AG04450 (cell line): ENCODE results near the gene METRN. TPM values are rescaled to one million over a fixed set of nuclear protein-coding genes. Genes with fewer than 3 reads are reported as not detected.
"Not testable (repeated sequence)": the region's sequence is repeated elsewhere in the genome, so short reads cannot be mapped to it uniquely, and the experiment has no call there.

Source experiments
- CTCF ChIA-PET: fragments of 300-600, 350-600 bp; formaldehyde crosslinking; extraction: SDS; loops from one replicate; lab custom pipeline; 2022; ENCODE audit warnings: antibody characterized with exemption, inconsistent platforms; lab: Charles Lee
- POLR2A ChIA-PET: fragments of 350-600 bp; formaldehyde crosslinking; extraction: SDS; loops from one replicate; lab custom pipeline; 2021; ENCODE audit warnings: antibody characterized with exemption, inconsistent platforms; lab: Yijun Ruan, JAX
- DNase-seq: peaks from one replicate; pipeline ENCODE4 v3.0.0-alpha.2; 2011; ENCODE audit warnings: low read depth, low spot score
- H3K27ac ChIP-seq: one replicate; pipeline ENCODE4 v1.5.1; 2012; ENCODE audit warnings: low read depth, low read length, control low read depth
- H3K27me3 ChIP-seq: one replicate; pipeline ENCODE4 v1.6.0; 2012; ENCODE audit warnings: low read length; ENCODE audit not compliant: control insufficient read depth, insufficient read depth
- H3K4me3 ChIP-seq: 2 replicates; pipeline ENCODE4 v1.5.1; 2011; ENCODE audit warnings: mild to moderate bottlenecking, low read depth, low read length, control low read depth
- H3K9me3 ChIP-seq: 2 replicates; pipeline ENCODE4 v1.5.1; 2012; ENCODE audit warnings: low read length; ENCODE audit not compliant: control insufficient read depth, insufficient read depth
- CTCF ChIP-seq: IDR thresholded peaks from 2 replicates; pipeline ENCODE4 v1.5.1; 2011; ENCODE audit warnings: low read depth, low read length, control low read depth, inconsistent platforms
- polyA plus RNA-seq: library from polyadenylated mRNA; depleted of rRNA; stranded (reverse); fragments of >200 nt; gene quantifications from 2 replicates; pipeline ENCODE4 v1.2.3, GENCODE V29; 2011

The METRN gene
- polyA plus RNA-seq, 1 experiment, result 20.0 TPM

GRCh38 chr16:751152-752006 is 36.5 kb downstream of the METRN start:
- Histone ChIP-seq H3K27me3 (peaks cover 12% of the 10 kb centered on the region), H3K4me3 (no peak overlapping the region), H3K27ac (no peak overlapping the region), H3K9me3 (no peaks in the 10 kb centered on the region; the same call in none of the 2 replicates)
- TF ChIP-seq CTCF, result no peak
- ChIA-PET CTCF (interaction anchor here (1.1 kb wide), 1 partner anchor 9 kb away, joined by 3 read pairs; no protein-coding TSS in a partner anchor), POLR2A (no interaction called here)
- DNase-seq, result no peak

- Histone ChIP-seq H3K4me3 (no peak overlapping the region), H3K27me3 (peaks cover 12% of the 10 kb centered on the region), H3K9me3 (no peaks in the 10 kb centered on the region; the same call in none of the 2 replicates), H3K27ac (no peak overlapping the region)
- TF ChIP-seq CTCF, result no peak
- CTCF ChIA-PET, result interaction anchor here (1.1 kb wide), 1 partner anchor 10 kb away, joined by 3 read pairs; no protein-coding TSS in a partner anchor
- POLR2A ChIA-PET, result interaction anchor here (0.5 kb wide), 1 partner anchor 32 kb away, joined by 6 read pairs; no protein-coding TSS in a partner anchor
- DNase-seq, result no peak
Measured at GRCh38 chr16:752007-752312, 37.0 kb downstream of the METRN start.

- H3K4me3 ChIP-seq, CTCF ChIA-PET, POLR2A ChIA-PET, H3K9me3 ChIP-seq, DNase-seq, H3K27ac ChIP-seq: not testable (repeated sequence)
- peaks cover 12% of the 10 kb centered on the region for H3K27me3 ChIP-seq
Measured at GRCh38 chr16:754121-754607, 39.2 kb downstream of the METRN start.

- POLR2A ChIA-PET, result no interaction called here
- Histone ChIP-seq H3K27ac (no peak overlapping the region), H3K9me3 (no peaks in the 10 kb centered on the region; the same call in none of the 2 replicates), H3K27me3 (peaks cover 14% of the 10 kb centered on the region), H3K4me3 (no peak overlapping the region)
- CTCF ChIA-PET, result no interaction called here
- TF ChIP-seq CTCF, result no peak
- DNase-seq, result no peak
Measured at GRCh38 chr16:754656-755055, 39.7 kb downstream of the METRN start.

GRCh38 chr16:756428-756827 is 41.5 kb downstream of the METRN start:
- Histone ChIP-seq H3K4me3 (no peak overlapping the region), H3K27me3 (peaks cover 17% of the 10 kb centered on the region), H3K9me3 (no peaks in the 10 kb centered on the region; the same call in none of the 2 replicates), H3K27ac (no peak overlapping the region)
- POLR2A ChIA-PET, result no interaction called here
- no peak for DNase-seq
- CTCF ChIA-PET, result no interaction called here
- no peak for TF ChIP-seq CTCF
